ENCODE measurements around the gene IGFBP7.
A peak's percentile ranks its signal among the peaks of the same experiment; 100 is the strongest.

The IGFBP7 gene

GRCh38 chr4:57154926-57155325 lies 44.7 kb upstream of the IGFBP7 start:
- peak overlapping the region; percentile 19 for H3K9ac ChIP-seq (ENCODE audit: low read depth, low read length, poor library complexity, severe bottlenecking)
- no peaks in the 10 kb centered on the region for H4K20me1 ChIP-seq (ENCODE audit: insufficient read depth, low read length, poor library complexity, severe bottlenecking)
- H3K36me3 ChIP-seq (ENCODE audit: insufficient read depth, low read length): no peaks in the 10 kb centered on the region
- no peaks in the 10 kb centered on the region for H3K9me3 ChIP-seq (ENCODE audit: insufficient read depth, low read depth, low read length)
- H3K9me2 ChIP-seq (replicated peaks; ENCODE audit: low read depth, low read length): no peaks in the 10 kb centered on the region
- no peak overlapping the region for H3K4me3 ChIP-seq (ENCODE audit: low read length, poor library complexity, severe bottlenecking)
- no peaks in the 10 kb centered on the region for H3K79me2 ChIP-seq (ENCODE audit: insufficient read depth, low read length)
- H3K4me2 ChIP-seq (ENCODE audit: low read depth, low read length, poor library complexity, severe bottlenecking): peak overlapping the region; percentile 72
- H3K4me1 ChIP-seq (ENCODE audit: insufficient read depth, low read length, poor library complexity, severe bottlenecking): peaks cover 46% of the 10 kb centered on the region
- H2AFZ ChIP-seq (ENCODE audit: low read length): peak overlapping the region; percentile 64
- H3K27me3 ChIP-seq (ENCODE audit: insufficient read depth, low read length, poor library complexity, severe bottlenecking): no peaks in the 10 kb centered on the region
- no peaks in the 10 kb centered on the region for H3F3A ChIP-seq (ENCODE audit: low read depth)
- TF ChIP-seq EZH2phosphoT487 (IDR thresholded peaks at IDR 0.05; ENCODE audit: borderline replicate concordance) (no peak), CTCF (conservative IDR thresholded peaks at IDR 0.05; ENCODE audit: low read length) (no peak)

- H2AFZ ChIP-seq (ENCODE audit: low read length): peak overlapping the region; percentile 64
- H3K4me3 ChIP-seq (ENCODE audit: low read length, poor library complexity, severe bottlenecking): peak overlapping the region; percentile 42
- H3K79me2 ChIP-seq (ENCODE audit: insufficient read depth, low read length): no peaks in the 10 kb centered on the region
- H3F3A ChIP-seq (ENCODE audit: low read depth): no peaks in the 10 kb centered on the region
- peak overlapping the region; percentile 19 for H3K9ac ChIP-seq (ENCODE audit: low read depth, low read length, poor library complexity, severe bottlenecking)
- H3K36me3 ChIP-seq (ENCODE audit: insufficient read depth, low read length): no peaks in the 10 kb centered on the region
- H3K9me2 ChIP-seq (replicated peaks; ENCODE audit: low read depth, low read length): no peaks in the 10 kb centered on the region
- H3K9me3 ChIP-seq (ENCODE audit: insufficient read depth, low read depth, low read length): no peaks in the 10 kb centered on the region
- no peaks in the 10 kb centered on the region for H3K27me3 ChIP-seq (ENCODE audit: insufficient read depth, low read length, poor library complexity, severe bottlenecking)
- H4K20me1 ChIP-seq (ENCODE audit: insufficient read depth, low read length, poor library complexity, severe bottlenecking): no peaks in the 10 kb centered on the region
- H3K4me2 ChIP-seq (ENCODE audit: low read depth, low read length, poor library complexity, severe bottlenecking): peak overlapping the region; percentile 72
- H3K4me1 ChIP-seq (ENCODE audit: insufficient read depth, low read length, poor library complexity, severe bottlenecking): peaks cover 46% of the 10 kb centered on the region
- TF ChIP-seq CTCF (conservative IDR thresholded peaks at IDR 0.05; ENCODE audit: low read length): no peak
- no peak for TF ChIP-seq EZH2phosphoT487 (IDR thresholded peaks at IDR 0.05; ENCODE audit: borderline replicate concordance)
Measured at GRCh38 chr4:57154191-57154590, 44.0 kb upstream of the IGFBP7 start.

- H2AFZ ChIP-seq (ENCODE audit: low read length): 0 out of 2 replicates have a peak overlapping the region, but pooled peaks have one; percentile 37
- no peak overlapping the region for H3K4me3 ChIP-seq (ENCODE audit: low read length, poor library complexity, severe bottlenecking)
- H3K9me3 ChIP-seq (ENCODE audit: insufficient read depth, low read depth, low read length): no peaks in the 10 kb centered on the region
- H3K4me2 ChIP-seq (ENCODE audit: low read depth, low read length, poor library complexity, severe bottlenecking): no peak overlapping the region
- H3K9ac ChIP-seq (ENCODE audit: low read depth, low read length, poor library complexity, severe bottlenecking): no peak overlapping the region
- H3K4me1 ChIP-seq (ENCODE audit: insufficient read depth, low read length, poor library complexity, severe bottlenecking): peaks cover 46% of the 10 kb centered on the region
- TF ChIP-seq EZH2phosphoT487 (IDR thresholded peaks at IDR 0.05; ENCODE audit: borderline replicate concordance) (no peak), CTCF (conservative IDR thresholded peaks at IDR 0.05; ENCODE audit: low read length) (no peak)
- H3K27me3 ChIP-seq (ENCODE audit: insufficient read depth, low read length, poor library complexity, severe bottlenecking): no peaks in the 10 kb centered on the region
- no peaks in the 10 kb centered on the region for H3K36me3 ChIP-seq (ENCODE audit: insufficient read depth, low read length)
- H3F3A ChIP-seq (ENCODE audit: low read depth): no peaks in the 10 kb centered on the region
- H4K20me1 ChIP-seq (ENCODE audit: insufficient read depth, low read length, poor library complexity, severe bottlenecking): no peaks in the 10 kb centered on the region
- no peaks in the 10 kb centered on the region for H3K79me2 ChIP-seq (ENCODE audit: insufficient read depth, low read length)
- H3K9me2 ChIP-seq (replicated peaks; ENCODE audit: low read depth, low read length): no peaks in the 10 kb centered on the region
Measured at GRCh38 chr4:57153207-57153606, 43.0 kb upstream of the IGFBP7 start.
